ENCODE results near the gene ARHGDIB. TPM values are rescaled to one million over a fixed set of nuclear protein-coding genes. Genes with fewer than 3 reads are reported as not detected.
A peak's percentile ranks its signal among the peaks of the same experiment; 100 is the strongest.

The ARHGDIB gene
- total and polyA plus RNA-seq, 10 of the 15 experiments (the other 5 are each of a cell fraction or from before 2014, with no cell fraction given) = 796 to 2,849 (median 1,346) TPM

- TF ChIP-seq RELA (IDR thresholded peaks at IDR 0.05; ENCODE audit: borderline replicate concordance, partially characterized antibody) (no peak), BACH1 (IDR thresholded peaks at IDR 0.05; ENCODE audit: borderline replicate concordance) (no peak), CBX5 (IDR thresholded peaks at IDR 0.05; ENCODE audit: low read depth) (no peak), SMAD1 (IDR thresholded peaks at IDR 0.05; ENCODE audit: low read depth, partially characterized antibody) (peak; percentile 19), ETV6 (conservative IDR thresholded peaks at IDR 0.05 in 1 of 2, IDR thresholded peaks at IDR 0.05 in 1 of 2; ENCODE audit: borderline replicate concordance in 1 of 2, low read depth in 1 of 2) (peak in 1 of 2 experiments; percentile 14; a peak in 1 of 4 replicates), SUZ12 (IDR thresholded peaks at IDR 0.05; ENCODE audit: unreplicated experiment) (no peak), PML (IDR thresholded peaks at IDR 0.05; ENCODE audit: low read length) (no peak), SREBF2 (IDR thresholded peaks at IDR 0.05; ENCODE audit: low read length) (no peak), DPF2 (IDR thresholded peaks at IDR 0.05) (0 out of 2 replicates have a peak, but pooled peaks have one; percentile 20)
- TF ChIP-seq, protein P1, sequence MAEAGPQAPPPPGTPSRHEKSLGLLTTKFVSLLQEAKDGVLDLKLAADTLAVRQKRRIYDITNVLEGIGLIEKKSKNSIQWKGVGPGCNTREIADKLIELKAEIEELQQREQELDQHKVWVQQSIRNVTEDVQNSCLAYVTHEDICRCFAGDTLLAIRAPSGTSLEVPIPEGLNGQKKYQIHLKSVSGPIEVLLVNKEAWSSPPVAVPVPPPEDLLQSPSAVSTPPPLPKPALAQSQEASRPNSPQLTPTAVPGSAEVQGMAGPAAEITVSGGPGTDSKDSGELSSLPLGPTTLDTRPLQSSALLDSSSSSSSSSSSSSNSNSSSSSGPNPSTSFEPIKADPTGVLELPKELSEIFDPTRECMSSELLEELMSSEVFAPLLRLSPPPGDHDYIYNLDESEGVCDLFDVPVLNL (IDR thresholded peaks at IDR 0.05; ENCODE audit: low read depth, low read length) = no peak
Observed at GRCh38 chr12:14952299-14952921, 9.0 kb downstream of the ARHGDIB start (continued).

DNA sequence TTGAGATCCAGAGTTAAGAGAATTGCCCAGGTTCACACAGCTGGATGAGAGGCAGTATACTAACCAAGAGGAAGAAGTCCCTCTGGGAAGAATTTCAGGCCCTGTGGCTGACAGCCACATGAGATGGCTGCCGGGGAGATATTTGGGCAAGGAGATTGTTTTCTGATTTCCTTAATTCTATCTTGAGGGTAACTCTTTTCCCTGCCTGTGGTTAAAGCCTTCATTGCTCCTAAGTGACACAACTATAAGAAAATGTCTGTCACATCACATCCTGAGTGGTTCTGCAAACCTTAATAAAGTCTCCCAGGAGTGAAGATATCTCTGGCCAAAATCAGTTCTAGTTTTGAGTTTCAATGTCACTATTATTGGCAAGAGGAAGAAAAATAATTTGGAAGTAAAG is 9.6 kb downstream of the ARHGDIB start:
- 0% methylated on average over 1 of the region's 1 CpG for WGBS (ENCODE audit: insufficient coverage, insufficient replicate concordance, low lambda C conversion rate, missing lambda C conversion rate)
- Histone ChIP-seq H3K27me3 (replicated peaks in 1 of 2; ENCODE audit: control insufficient read depth in 2 of 2, insufficient read depth in 2 of 2, low read length in 1 of 2) (no peaks in the 10 kb centered on the region), H3K4me2 (ENCODE audit: control insufficient read depth, insufficient read depth) (peak overlapping the region; percentile 85), H3K4me3 (peak overlapping the region; percentile 47; the same call in 1 of the 2 replicates), H3K36me3 (ENCODE audit: control insufficient read depth in 2 of 2, insufficient read depth in 2 of 2, low read length in 1 of 2) (peaks cover 8 to 24% of the 10 kb centered on the region in 2 experiments), H3K4me1 (ENCODE audit: control insufficient read depth, insufficient read depth, low read length) (peaks cover 57% of the 10 kb centered on the region), H3K9me3 (replicated peaks; ENCODE audit: control insufficient read depth, insufficient read depth, low read length) (no peaks in the 10 kb centered on the region), H3K9ac (ENCODE audit: control insufficient read depth, insufficient read depth, low read length) (peak overlapping the region; percentile 51), H3K79me2 (ENCODE audit: control insufficient read depth, insufficient read depth, low read length) (peaks cover 99% of the 10 kb centered on the region), H2AFZ (ENCODE audit: control insufficient read depth, low read depth, low read length) (no peak overlapping the region), H4K20me1 (ENCODE audit: control insufficient read depth, insufficient read depth) (no peaks in the 10 kb centered on the region), H3K27ac (ENCODE audit: control insufficient read depth, insufficient read depth) (peak overlapping the region; percentile 100)
- SMC1A ChIA-PET (ENCODE audit: uncharacterized antibody, unreplicated experiment) = interaction anchor here (1.0 to 1.5 kb wide), 2 partner anchors 105 to 150 kb away, joined by 3 read pairs; no protein-coding TSS in a partner anchor
- POLR2A ChIA-PET = interaction anchor here (0.6 to 2.3 kb wide), 6 partner anchors 10 to 332 kb away, joined by 3 to 11 read pairs (median 6); partner anchors contain the start of genes ARHGDIB, C12orf60 and WBP11
- intact Hi-C loops (cut with micrococcal nuclease; ENCODE audit: unreplicated experiment) = loop anchor here (5.0 to 10.0 kb wide), 4 partner anchors 35 to 833 kb away; partner anchors contain the start of gene EPS8
- DNase-seq (ENCODE audit: low read depth, low spot score) (no peak), FAIRE-seq (no peak), ATAC-seq (no peak)
- no TSS peak for BruUV-seq (replicated peaks)
- in situ Hi-C loops (cut with MboI) = loop anchor here (10.0 to 25.0 kb wide), 3 partner anchors 177 to 565 kb away; a partner anchor contains a TSS
- CTCF ChIA-PET = interaction anchor here (0.9 to 1.8 kb wide), 4 partner anchors 8 to 583 kb away, joined by 3 to 8 read pairs (median 4); a partner anchor contains a TSS
- RAD21 ChIA-PET (ENCODE audit: unreplicated experiment) = interaction anchor here (0.7 to 4.2 kb wide), 5 partner anchors 9 to 1881 kb away, joined by 3 to 25 read pairs (median 4); partner anchors contain the start of gene ARHGDIB
- TF ChIP-seq, protein P2, sequence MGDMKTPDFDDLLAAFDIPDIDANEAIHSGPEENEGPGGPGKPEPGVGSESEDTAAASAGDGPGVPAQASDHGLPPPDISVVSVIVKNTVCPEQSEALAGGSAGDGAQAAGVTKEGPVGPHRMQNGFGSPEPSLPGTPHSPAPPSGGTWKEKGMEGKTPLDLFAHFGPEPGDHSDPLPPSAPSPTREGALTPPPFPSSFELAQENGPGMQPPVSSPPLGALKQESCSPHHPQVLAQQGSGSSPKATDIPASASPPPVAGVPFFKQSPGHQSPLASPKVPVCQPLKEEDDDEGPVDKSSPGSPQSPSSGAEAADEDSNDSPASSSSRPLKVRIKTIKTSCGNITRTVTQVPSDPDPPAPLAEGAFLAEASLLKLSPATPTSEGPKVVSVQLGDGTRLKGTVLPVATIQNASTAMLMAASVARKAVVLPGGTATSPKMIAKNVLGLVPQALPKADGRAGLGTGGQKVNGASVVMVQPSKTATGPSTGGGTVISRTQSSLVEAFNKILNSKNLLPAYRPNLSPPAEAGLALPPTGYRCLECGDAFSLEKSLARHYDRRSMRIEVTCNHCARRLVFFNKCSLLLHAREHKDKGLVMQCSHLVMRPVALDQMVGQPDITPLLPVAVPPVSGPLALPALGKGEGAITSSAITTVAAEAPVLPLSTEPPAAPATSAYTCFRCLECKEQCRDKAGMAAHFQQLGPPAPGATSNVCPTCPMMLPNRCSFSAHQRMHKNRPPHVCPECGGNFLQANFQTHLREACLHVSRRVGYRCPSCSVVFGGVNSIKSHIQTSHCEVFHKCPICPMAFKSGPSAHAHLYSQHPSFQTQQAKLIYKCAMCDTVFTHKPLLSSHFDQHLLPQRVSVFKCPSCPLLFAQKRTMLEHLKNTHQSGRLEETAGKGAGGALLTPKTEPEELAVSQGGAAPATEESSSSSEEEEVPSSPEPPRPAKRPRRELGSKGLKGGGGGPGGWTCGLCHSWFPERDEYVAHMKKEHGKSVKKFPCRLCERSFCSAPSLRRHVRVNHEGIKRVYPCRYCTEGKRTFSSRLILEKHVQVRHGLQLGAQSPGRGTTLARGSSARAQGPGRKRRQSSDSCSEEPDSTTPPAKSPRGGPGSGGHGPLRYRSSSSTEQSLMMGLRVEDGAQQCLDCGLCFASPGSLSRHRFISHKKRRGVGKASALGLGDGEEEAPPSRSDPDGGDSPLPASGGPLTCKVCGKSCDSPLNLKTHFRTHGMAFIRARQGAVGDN (IDR thresholded peaks at IDR 0.05) = no peak
- TF ChIP-seq ZBED1 (IDR thresholded peaks at IDR 0.05; ENCODE audit: borderline replicate concordance) (no peak; the same call in 1 of the 2 replicates), BRCA1 (IDR thresholded peaks at IDR 0.05; ENCODE audit: low read depth, low read length) (no peak), TCF12 (IDR thresholded peaks at IDR 0.05; ENCODE audit: low read depth, low read length) (no peak), JUNB (IDR thresholded peaks at IDR 0.05) (0 out of 2 replicates have a peak, but pooled peaks have one; percentile 16), RUNX3 (IDR thresholded peaks at IDR 0.05; ENCODE audit: low read length) (peak; percentile 10; the same call in 1 of the 2 replicates)

All from GM12878 (cell line).